Stimulated activated CD8-positive, alpha-beta memory T cell treated with anti-CD3 and anti-CD28 coated beads, Interleukin-4, amount 100 ng/mL, for 4 hours (primary cell): ENCODE results near the gene ADRB1.

Experiments used
- DNase-seq, 2 donors: peaks; one replicate each; pipeline ENCODE4 v3.0.0-alpha.2; 2020; ENCODE audit warnings: low read depth in 2 of 2, low spot score in 1 of 2

The ADRB1 gene

GRCh38 chr10:114087255-114087654 lies 43.6 kb downstream of the ADRB1 start:
- no peak for DNase-seq

GRCh38 chr10:114087655-114088054 lies 44.0 kb downstream of the ADRB1 start:
- no peak for DNase-seq

GRCh38 chr10:114094795-114095194 lies 51.1 kb downstream of the ADRB1 start:
- DNase-seq: no peak

DNA sequence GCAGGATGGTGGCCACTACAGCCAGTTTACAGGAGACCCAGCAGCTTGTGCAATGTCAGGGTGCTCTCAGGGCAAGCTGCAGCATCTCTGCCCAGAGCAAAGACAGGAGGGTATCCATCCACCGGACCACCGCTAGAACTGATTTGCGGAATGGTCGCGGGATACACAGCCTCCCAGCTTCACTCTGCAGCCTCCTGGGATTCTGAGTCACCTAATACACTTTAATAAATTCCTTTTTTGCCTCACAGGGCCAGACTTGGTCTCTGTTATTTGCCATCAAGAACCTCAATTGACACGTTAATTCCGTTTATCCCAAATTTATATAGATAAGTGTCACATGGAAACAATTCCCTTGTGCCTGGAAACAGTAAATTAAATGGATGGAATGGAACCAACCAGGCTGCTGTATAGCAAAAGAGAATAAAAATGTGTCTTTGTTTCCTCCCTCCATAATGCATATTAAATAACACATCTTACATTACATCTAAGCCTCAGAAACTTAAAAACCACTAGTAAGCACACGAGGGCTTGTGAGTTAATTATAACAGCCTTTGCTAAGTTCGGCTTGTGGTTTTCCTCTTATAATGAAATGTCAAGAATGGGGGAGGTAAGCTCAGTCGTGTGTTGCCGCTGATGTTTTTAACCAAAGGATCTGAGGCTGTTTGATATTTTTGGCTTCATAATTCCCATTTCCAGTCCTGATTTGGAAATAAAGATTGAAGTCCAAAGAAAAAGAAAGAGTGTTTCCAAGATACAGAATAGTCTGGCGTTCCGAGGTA lies 52.1 kb downstream of the ADRB1 start:
- DNase-seq: no peak
